Epithelial cell of proximal tubule (primary cell): ENCODE measurements around the gene OR8G1. TPM values are rescaled to one million over a fixed set of nuclear protein-coding genes. Genes with fewer than 3 reads are reported as not detected.

ENCODE experiments used
- DNase-seq: peaks from one replicate; pipeline ENCODE4 v3.0.0-alpha.2; 2011; ENCODE audit warnings: low read depth
- H3K4me3 ChIP-seq: 2 replicates; pipeline ENCODE4 v1.5.1; 2011; ENCODE audit warnings: low read depth, mild to moderate bottlenecking, low read length
- CTCF ChIP-seq: conservative IDR thresholded peaks from 2 replicates; pipeline ENCODE4 v1.5.1; 2012; ENCODE audit warnings: low read depth, mild to moderate bottlenecking, low read length
- total RNA-seq: library from RNA; depleted of rRNA; stranded (reverse); fragments of >200 nt; gene quantifications from 2 replicates; pipeline ENCODE4 v1.2.3, GENCODE V29; 2015

The OR8G1 gene
- not detected in 2 replicates for total RNA-seq

- TF ChIP-seq CTCF, result no peak
- DNase-seq, result no peak
- H3K4me3 ChIP-seq, result no peak within 1 kb of the TSS
These were observed at the start of gene OR8G1 for GRCh38 chr11:124240621-124241397. Gene OR8G1 (plus strand): TSS chr11:124241095. CDS start chr11:124249676, 8,581 bp downstream.

DNA sequence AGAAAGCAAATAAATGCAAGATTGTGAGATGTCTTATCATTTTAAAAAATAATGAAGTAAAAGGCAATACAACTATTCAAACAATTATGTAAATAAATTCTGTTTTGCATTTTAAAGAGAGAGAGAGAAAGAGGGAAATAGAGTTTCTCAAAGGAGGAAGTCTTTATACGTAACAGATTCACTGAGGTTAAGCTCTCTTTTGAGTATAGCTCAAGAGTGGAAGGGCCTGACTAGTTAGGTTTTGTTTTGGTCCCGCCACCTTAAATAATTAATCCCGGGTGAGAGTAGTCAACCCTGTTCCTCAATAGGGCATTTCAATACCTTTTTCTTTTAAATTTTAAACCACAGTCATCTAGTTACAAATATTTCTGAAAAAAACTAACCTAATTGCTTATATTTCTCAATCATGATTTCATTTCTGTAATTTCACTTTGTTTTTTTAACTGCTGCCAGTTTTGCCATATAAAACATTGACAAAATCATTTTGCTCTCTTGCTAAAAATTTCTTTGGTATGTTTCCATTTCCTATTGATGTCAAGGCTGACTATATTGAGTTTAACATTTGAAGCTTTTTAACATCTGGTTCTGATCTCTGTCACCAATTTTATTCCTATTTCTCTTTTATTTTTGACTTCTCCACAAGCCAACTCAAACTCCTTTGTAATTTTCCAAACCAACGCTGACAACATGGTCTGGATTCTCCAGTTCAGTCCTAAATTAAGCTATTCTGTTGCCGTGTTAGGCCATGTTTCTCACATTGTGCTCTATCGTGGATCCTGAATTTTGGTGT is 47.5 kb upstream of the OR8G1 start:
- H3K4me3 ChIP-seq, result no peak overlapping the region

DNA sequence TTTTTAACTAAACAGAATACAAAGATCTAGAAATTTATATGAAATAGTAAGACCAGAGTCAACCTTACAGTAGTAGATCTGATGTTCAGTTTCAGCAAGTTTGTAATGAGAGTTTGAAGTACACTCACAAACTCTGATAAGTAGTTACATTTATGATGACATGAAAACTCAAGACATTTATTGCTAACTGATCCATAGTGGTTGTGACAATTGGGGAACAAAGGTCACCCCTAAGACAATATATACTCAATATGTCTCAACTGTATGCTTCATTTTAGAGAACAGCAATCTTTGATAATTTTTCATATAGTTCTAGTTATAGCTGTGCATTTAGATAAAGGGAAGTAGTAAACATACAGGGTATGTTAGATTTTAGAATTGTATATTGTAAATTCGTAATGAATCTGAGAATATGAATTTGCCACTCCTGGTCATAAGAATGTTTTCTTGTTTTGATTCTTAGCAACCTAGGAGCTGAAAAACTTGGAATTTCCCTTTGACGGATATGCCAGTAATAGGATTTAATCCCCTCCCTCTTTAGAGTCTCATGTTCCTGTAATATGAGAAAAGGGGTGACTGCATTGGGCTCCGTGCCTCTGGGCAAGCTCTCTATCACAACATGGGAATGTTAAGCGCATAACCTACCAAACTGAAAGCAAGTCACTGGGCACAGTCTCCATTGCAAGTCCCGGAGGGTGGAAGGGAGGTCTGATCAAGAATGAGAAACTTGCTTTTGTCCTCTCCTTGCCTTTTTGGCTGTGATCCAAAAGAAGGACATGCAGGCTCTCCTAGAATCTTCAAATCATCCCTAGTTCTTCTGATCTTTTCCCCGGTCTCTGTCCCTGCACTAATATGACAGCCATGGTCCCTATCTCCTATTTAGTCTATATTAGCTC is 46.4 kb upstream of the OR8G1 start:
- no peak for TF ChIP-seq CTCF
- no peak for DNase-seq
- H3K4me3 ChIP-seq, result no peak overlapping the region

More for the DNA sequence above, 47.5 kb upstream of the OR8G1 start:
- no peak for DNase-seq
- TF ChIP-seq CTCF, result no peak

DNA sequence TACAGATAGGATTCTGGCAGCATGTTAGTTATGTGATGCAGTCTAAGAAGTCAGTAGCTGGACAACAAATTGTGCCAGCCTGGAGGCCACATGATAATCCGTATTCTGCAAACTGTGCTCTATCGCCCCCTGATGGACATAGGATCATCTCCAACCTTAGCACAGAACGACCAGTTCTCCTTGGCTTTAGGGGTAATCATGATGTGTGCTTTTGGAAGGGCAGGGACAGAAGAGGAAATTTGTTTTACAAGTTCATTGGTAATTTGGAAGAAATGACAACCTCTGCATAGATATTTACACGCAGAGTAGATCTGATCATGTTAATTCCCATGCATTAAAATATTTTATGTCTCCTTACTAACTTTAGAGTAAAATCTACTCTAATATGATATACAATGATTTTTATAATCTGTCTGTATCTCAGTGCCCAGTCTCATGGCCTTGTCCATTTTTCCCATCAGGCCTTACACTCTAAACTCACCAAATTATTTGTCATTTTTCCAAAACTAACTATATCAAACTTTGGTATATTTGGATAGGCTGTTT is 45.6 kb upstream of the OR8G1 start:
- peak; percentile 23 for DNase-seq
- peak; percentile 97 for TF ChIP-seq CTCF
- no peak overlapping the region for H3K4me3 ChIP-seq

GRCh38 chr11:124197999-124198398 is 42.9 kb upstream of the OR8G1 start:
- H3K4me3 ChIP-seq, result no peak overlapping the region
- no peak for TF ChIP-seq CTCF
- DNase-seq, result no peak

GRCh38 chr11:124198897-124199296 is 42.0 kb upstream of the OR8G1 start:
- no peak for DNase-seq
- no peak for TF ChIP-seq CTCF
- no peak overlapping the region for H3K4me3 ChIP-seq
